ENCODE data around the gene PALLD.

DNA sequence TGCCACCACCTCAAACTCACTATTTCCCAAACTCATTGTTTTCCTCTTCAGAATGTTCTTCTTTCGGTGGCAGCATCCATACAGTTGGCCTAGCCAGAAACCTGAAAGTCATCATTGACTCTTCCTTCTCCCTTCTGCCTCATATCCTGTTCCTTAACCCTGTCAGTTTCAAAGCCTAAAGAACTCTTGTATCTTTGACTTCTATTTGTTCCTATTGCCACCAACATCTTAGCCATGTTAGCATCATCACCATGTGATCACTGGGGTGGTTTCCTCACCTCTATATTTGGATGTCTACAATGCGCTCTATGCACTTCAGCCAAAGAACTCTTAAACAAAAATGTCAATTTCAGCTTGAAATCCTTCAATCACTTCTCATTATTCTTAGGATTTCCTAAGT, 45.5 kb upstream of the PALLD start:
- TF ChIP-seq, protein P1, sequence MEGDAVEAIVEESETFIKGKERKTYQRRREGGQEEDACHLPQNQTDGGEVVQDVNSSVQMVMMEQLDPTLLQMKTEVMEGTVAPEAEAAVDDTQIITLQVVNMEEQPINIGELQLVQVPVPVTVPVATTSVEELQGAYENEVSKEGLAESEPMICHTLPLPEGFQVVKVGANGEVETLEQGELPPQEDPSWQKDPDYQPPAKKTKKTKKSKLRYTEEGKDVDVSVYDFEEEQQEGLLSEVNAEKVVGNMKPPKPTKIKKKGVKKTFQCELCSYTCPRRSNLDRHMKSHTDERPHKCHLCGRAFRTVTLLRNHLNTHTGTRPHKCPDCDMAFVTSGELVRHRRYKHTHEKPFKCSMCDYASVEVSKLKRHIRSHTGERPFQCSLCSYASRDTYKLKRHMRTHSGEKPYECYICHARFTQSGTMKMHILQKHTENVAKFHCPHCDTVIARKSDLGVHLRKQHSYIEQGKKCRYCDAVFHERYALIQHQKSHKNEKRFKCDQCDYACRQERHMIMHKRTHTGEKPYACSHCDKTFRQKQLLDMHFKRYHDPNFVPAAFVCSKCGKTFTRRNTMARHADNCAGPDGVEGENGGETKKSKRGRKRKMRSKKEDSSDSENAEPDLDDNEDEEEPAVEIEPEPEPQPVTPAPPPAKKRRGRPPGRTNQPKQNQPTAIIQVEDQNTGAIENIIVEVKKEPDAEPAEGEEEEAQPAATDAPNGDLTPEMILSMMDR (conservative IDR thresholded peaks at IDR 0.05; ENCODE audit: low read depth, low read length): no peak
- TF ChIP-seq EZH2phosphoT487 (IDR thresholded peaks at IDR 0.05; ENCODE audit: borderline replicate concordance, low read length) (no peak), EZH2 (IDR thresholded peaks at IDR 0.05; ENCODE audit: low read length, unreplicated experiment) (no peak)
